ENCODE results near the gene HMG20B.

DNA sequence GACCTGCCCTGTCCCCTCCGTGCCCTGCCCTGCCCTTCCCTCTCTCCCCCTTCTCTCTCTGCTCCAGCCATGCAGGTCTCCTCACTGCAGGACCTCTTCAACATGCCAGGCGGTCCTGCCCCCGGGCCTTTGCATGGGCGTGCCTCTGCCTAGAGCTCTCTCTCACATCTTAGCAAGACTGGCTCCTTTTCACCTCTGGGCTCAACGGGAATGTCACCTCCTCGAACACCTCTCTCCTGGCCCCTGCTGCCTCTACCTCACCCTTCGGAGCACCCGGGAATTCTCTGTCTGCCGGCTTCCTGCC lies 21.0 kb upstream of the HMG20B start:
- TF ChIP-seq, protein P1, sequence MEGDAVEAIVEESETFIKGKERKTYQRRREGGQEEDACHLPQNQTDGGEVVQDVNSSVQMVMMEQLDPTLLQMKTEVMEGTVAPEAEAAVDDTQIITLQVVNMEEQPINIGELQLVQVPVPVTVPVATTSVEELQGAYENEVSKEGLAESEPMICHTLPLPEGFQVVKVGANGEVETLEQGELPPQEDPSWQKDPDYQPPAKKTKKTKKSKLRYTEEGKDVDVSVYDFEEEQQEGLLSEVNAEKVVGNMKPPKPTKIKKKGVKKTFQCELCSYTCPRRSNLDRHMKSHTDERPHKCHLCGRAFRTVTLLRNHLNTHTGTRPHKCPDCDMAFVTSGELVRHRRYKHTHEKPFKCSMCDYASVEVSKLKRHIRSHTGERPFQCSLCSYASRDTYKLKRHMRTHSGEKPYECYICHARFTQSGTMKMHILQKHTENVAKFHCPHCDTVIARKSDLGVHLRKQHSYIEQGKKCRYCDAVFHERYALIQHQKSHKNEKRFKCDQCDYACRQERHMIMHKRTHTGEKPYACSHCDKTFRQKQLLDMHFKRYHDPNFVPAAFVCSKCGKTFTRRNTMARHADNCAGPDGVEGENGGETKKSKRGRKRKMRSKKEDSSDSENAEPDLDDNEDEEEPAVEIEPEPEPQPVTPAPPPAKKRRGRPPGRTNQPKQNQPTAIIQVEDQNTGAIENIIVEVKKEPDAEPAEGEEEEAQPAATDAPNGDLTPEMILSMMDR (optimal IDR thresholded peaks at IDR 0.05 in 1 of 3, IDR thresholded peaks at IDR 0.05 in 1 of 3, conservative IDR thresholded peaks at IDR 0.05 in 1 of 3; ENCODE audit: extremely low read depth in 1 of 3, insufficient read depth in 2 of 3, low read length in 3 of 3) = no peak
- TF ChIP-seq EZH2 (IDR thresholded peaks at IDR 0.05; ENCODE audit: low read length) = no peak

Measured in keratinocyte (primary cell).